ENCODE results near the gene CACNG7. TPM values are rescaled to one million over a fixed set of nuclear protein-coding genes. Genes with fewer than 3 reads are reported as not detected.
A peak's percentile ranks its signal among the peaks of the same experiment; 100 is the strongest.

The CACNG7 gene
- total RNA-seq, 2 donors from 2014 or later = not detected

DNA sequence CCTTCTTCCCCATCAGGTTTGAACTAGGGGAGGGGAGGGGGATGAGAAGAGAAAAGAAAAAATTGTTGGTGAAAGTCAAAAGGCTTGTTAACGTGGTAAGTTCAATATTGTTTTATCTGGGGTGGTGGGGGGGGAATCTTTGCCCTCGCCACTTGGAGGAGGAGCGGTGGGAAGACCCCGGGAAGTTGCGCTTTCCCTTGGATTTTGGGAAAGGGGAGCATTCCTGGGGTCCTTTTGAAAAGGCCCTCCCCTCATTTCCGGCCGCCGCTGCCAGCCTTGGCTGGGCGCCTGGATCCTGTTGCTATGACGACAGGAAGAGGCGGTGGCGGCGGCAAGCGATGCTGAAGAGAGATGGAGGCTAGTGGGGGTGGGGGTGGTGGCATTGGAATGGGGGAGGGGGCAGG is 49.1 kb downstream of the CACNG7 start:
- H3K27me3 Mint-ChIP-seq (ENCODE audit: low read depth) = peaks cover 76% of the 10 kb centered on the region

GRCh38 chr19:53958823-53959757 is 50.0 kb downstream of the CACNG7 start:
- no peak overlapping the region for H3K4me3 Mint-ChIP-seq
- no peak overlapping the region for H3K27ac Mint-ChIP-seq
- no peak for DNase-seq
- no peak for ATAC-seq (replicated peaks in 1 of 2)
- peaks cover under 1% of the 10 kb centered on the region for H3K4me1 Mint-ChIP-seq (ENCODE audit: low read depth)
- H3K27me3 Mint-ChIP-seq (ENCODE audit: low read depth) = peaks cover 78% of the 10 kb centered on the region
- no peaks in the 10 kb centered on the region for H3K9me3 Mint-ChIP-seq
- peaks cover 0 to 2% of the 10 kb centered on the region in 2 donors for H3K36me3 Mint-ChIP-seq (ENCODE audit: insufficient read depth in 2 of 2)

More for the DNA sequence above, 49.1 kb downstream of the CACNG7 start:
- peaks cover 0 to 2% of the 10 kb centered on the region in 2 donors for H3K36me3 Mint-ChIP-seq (ENCODE audit: insufficient read depth in 2 of 2)
- ATAC-seq (replicated peaks in 1 of 2) (no peak), DNase-seq (no peak)
- no peaks in the 10 kb centered on the region for H3K9me3 Mint-ChIP-seq
- no peak overlapping the region for H3K27ac Mint-ChIP-seq
- no peak overlapping the region for H3K4me3 Mint-ChIP-seq
- no peaks in the 10 kb centered on the region for H3K4me1 Mint-ChIP-seq (ENCODE audit: low read depth)

- no peak for DNase-seq
- peaks cover 11% of the 10 kb centered on the region for H3K4me1 Mint-ChIP-seq (ENCODE audit: low read depth)
- H3K27me3 Mint-ChIP-seq (ENCODE audit: low read depth) = peaks cover 84% of the 10 kb centered on the region
- no peak overlapping the region for H3K4me3 Mint-ChIP-seq
- no peak overlapping the region for H3K27ac Mint-ChIP-seq
- no peaks in the 10 kb centered on the region for H3K9me3 Mint-ChIP-seq
- H3K36me3 Mint-ChIP-seq (ENCODE audit: insufficient read depth in 2 of 2) = peaks cover 0 to 2% of the 10 kb centered on the region in 2 donors
- no peak for ATAC-seq (replicated peaks in 1 of 2)
Measured at GRCh38 chr19:53960187-53960586, 51.1 kb downstream of the CACNG7 start.

DNA sequence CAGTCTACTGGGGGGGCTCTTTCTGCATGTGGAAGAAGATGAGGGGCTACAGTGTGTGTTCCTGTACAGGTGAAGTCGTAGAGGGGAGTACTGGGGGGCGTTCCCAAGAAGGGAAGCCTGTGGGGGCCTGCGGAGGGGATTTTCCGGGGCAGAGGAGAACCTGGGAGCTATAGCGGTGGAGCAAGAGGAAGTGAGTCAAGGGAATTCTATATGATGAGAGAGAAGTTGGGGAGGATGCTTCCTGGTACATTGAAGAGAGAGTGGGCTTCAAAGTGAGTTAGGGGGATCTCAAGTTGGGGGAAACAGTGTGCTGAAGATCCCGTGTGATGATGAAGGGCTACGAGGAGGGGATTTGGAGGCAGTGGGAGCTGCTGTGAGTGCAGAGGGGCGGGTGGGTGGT is 51.8 kb downstream of the CACNG7 start:
- peaks cover 85% of the 10 kb centered on the region for H3K27me3 Mint-ChIP-seq (ENCODE audit: low read depth)
- no peak for ATAC-seq (replicated peaks in 1 of 2)

GRCh38 chr19:53961523-53962356 is 52.7 kb downstream of the CACNG7 start:
- Mint-ChIP-seq H3K27ac (no peak overlapping the region), H3K4me1 (ENCODE audit: low read depth) (peaks cover 14% of the 10 kb centered on the region), H3K27me3 (ENCODE audit: low read depth) (peaks cover 85% of the 10 kb centered on the region), H3K9me3 (no peaks in the 10 kb centered on the region), H3K36me3 (ENCODE audit: insufficient read depth in 2 of 2) (peaks cover 0 to 2% of the 10 kb centered on the region in 2 donors), H3K4me3 (no peak overlapping the region)
- DNase-seq (no peak), ATAC-seq (replicated peaks in 1 of 2) (no peak)

More for the DNA sequence above, 51.8 kb downstream of the CACNG7 start:
- Mint-ChIP-seq H3K36me3 (ENCODE audit: insufficient read depth in 2 of 2) (peaks cover 0 to 2% of the 10 kb centered on the region in 2 donors), H3K9me3 (no peaks in the 10 kb centered on the region), H3K4me1 (ENCODE audit: low read depth) (peaks cover 14% of the 10 kb centered on the region), H3K27ac (no peak overlapping the region), H3K4me3 (no peak overlapping the region)
- no peak for DNase-seq

DNA sequence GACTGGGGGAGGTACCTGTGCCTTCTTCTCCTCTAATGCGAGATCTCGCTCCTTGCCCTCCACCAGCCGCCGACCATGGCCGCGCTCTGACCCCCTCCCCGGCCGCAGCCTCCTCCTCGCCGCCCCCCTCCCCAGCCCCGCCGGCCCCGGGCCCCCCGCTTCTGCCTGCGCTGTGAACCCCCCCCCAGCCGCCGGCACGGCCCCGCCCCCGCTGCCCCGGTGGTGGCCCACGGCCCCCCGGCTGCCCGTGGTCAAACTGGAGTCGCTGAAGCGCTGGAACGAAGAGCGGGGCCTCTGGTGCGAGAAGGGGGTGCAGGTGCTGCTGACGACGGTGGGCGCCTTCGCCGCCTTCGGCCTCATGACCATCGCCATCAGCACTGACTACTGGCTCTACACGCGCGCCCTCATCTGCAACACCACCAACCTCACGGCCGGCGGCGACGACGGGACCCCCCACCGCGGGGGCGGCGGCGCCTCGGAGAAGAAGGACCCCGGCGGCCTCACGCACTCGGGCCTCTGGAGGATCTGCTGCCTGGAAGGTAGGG is 53.9 kb downstream of the CACNG7 start, which contains the start of gene CACNG8:
CACNG8 (plus strand) TSS at position 51 of the 545 bp plus-strand sequence.
- no peak for DNase-seq
- ATAC-seq (replicated peaks in 1 of 2) = no peak
- Mint-ChIP-seq H3K9me3 (no peaks in the 10 kb centered on the region), H3K36me3 (ENCODE audit: insufficient read depth in 2 of 2) (peaks cover 0 to 2% of the 10 kb centered on the region in 2 donors), H3K27ac (no peak within 1 kb of the TSS), H3K4me1 (ENCODE audit: low read depth) (peaks cover 14% of the 10 kb centered on the region), H3K27me3 (ENCODE audit: low read depth) (peaks cover 75% of the 10 kb centered on the region), H3K4me3 (no peak within 1 kb of the TSS)

DNA sequence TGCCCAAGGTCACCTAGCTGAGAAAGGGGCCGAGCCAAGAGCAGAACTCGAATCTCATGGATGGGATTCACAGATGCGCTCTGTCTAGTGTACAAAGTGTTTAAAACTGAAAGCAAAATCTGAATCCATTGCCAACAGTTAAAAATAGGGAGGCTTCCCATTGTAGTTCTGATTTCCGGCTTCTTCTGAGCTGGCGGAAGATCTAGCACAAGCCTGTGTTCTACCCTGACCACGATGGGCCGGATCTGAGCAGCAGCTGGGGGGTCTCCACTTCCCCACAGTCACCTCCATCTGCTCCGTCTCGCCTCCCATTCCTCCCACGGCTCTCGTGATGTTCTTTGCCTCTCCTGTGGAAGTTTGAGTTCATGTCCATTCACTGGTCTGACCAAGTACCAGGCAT is 56.0 kb downstream of the CACNG7 start:
- H3K27ac Mint-ChIP-seq = no peak overlapping the region
- ATAC-seq (replicated peaks in 1 of 2) = no peak
- H3K4me1 Mint-ChIP-seq (ENCODE audit: low read depth) = peaks cover 14% of the 10 kb centered on the region
- peak overlapping the region in 1 of 2 donors; percentile 59 for H3K4me3 Mint-ChIP-seq
- no peaks in the 10 kb centered on the region for H3K36me3 Mint-ChIP-seq (ENCODE audit: insufficient read depth in 2 of 2)
- H3K27me3 Mint-ChIP-seq (ENCODE audit: low read depth) = peaks cover 53% of the 10 kb centered on the region
- H3K9me3 Mint-ChIP-seq = no peaks in the 10 kb centered on the region
- DNase-seq = no peak

DNA sequence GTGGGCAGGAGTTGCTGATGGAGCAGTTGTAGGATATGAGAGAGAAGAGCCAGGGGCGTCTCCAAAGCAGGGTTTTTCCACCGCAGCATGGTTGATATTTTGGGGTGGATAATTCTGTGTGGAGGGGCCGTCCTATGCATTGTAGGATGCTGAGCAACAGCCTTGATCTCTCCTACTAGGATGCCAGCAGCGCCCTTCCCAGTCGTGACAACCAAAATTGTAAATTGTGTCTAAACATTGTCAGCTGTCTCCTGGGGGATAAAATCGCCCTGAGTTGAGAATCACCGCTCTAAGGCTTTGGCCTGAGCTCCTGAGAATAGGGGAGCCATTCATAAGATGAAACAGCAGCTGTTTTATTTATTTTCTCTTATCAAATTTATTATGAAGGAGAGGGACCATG is 57.9 kb downstream of the CACNG7 start:
- Mint-ChIP-seq H3K4me3 (no peak overlapping the region), H3K27me3 (ENCODE audit: low read depth) (peaks cover 42% of the 10 kb centered on the region), H3K9me3 (no peaks in the 10 kb centered on the region), H3K27ac (no peak overlapping the region), H3K4me1 (ENCODE audit: low read depth) (peaks cover 14% of the 10 kb centered on the region), H3K36me3 (ENCODE audit: insufficient read depth in 2 of 2) (no peaks in the 10 kb centered on the region)
- ATAC-seq (replicated peaks in 1 of 2) (no peak), DNase-seq (no peak)

DNA sequence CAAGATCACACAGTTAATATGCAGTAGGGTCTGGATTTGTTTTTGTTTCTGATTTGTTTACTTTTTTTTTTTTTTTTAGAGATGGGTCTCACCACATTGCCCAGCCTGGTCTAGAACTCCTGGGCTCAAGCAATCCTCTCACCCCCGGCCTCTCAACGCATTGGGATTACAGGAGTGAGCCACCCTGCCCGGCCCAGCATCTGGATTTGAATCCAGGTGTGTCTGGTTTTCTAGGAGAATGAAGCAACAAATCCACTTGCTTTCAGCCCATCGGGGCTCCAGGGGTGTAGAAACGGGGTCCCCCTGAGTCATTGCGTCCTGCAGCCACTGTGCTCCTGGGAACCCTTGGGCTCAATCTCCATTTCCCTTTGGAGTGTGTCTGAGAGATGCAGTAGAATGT is 60.3 kb downstream of the CACNG7 start:
- peaks cover 12% of the 10 kb centered on the region for H3K4me1 Mint-ChIP-seq (ENCODE audit: low read depth)
- no peaks in the 10 kb centered on the region for H3K9me3 Mint-ChIP-seq
- DNase-seq (no peak), ATAC-seq (replicated peaks in 1 of 2) (no peak)
- H3K4me3 Mint-ChIP-seq = no peak overlapping the region
- no peaks in the 10 kb centered on the region for H3K36me3 Mint-ChIP-seq (ENCODE audit: insufficient read depth in 2 of 2)
- peaks cover 41% of the 10 kb centered on the region for H3K27me3 Mint-ChIP-seq (ENCODE audit: low read depth)
- no peak overlapping the region for H3K27ac Mint-ChIP-seq

DNA sequence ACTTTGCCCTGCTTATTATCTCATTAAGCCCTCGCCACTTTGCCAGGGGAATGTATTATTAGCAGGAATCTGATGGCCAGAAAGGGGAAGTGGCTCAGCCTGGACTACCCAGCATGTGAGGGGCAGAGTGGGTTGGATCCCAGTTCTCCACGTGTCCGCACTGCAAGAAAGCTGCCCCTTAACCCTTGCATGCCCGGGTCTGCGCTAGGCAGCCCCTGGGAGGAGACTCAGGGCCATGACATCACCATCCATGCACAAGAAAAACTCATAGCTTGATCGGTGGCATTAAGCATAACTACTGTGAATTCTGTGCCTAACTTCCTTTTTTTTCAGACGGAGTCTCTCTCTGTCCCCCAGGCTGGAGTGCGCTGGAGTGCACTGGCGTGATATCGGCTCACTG is 62.6 kb downstream of the CACNG7 start:
- no peak overlapping the region for H3K4me3 Mint-ChIP-seq
- no peak for DNase-seq

DNA sequence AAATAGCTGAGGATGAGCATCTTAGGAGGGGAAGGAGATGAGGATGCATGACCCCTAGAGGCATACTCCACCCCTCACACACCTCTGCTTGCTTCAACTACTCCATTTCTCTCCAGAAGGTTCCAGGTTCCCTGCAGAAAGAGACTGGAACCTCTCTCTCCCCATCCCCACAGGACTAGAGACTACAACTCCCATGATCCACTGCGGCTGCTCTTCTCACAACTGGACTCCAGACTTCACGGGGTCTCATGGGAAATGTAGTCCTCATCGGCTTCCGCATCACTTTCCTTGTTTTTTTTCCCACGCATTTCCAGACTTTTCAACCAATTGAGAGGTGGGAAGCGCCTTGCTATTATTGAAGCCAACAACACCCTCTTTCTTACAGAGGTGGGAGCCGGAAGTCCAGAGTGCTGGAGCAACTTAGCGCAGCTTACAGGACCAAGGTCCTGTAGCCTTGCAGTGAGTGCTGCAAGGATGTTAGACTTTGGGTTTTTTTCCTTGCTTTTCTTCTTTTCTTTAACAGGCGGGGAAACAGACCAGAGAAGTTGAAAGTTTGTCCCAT is 68.4 kb downstream of the CACNG7 start:
- Mint-ChIP-seq H3K27me3 (ENCODE audit: low read depth) (peaks cover 59% of the 10 kb centered on the region), H3K4me3 (peak overlapping the region; percentile 70 to 84), H3K4me1 (ENCODE audit: low read depth) (peaks cover 37% of the 10 kb centered on the region), H3K27ac (no peak overlapping the region), H3K9me3 (peaks cover 0 to 2% of the 10 kb centered on the region in 2 donors), H3K36me3 (ENCODE audit: insufficient read depth in 2 of 2) (peaks cover 11 to 13% of the 10 kb centered on the region in 2 donors)
- DNase-seq (peak; percentile 68 to 72), ATAC-seq (replicated peaks in 1 of 2) (peak; percentile 57 to 65)

More for the DNA sequence above, 62.6 kb downstream of the CACNG7 start:
- Mint-ChIP-seq H3K4me1 (ENCODE audit: low read depth) (no peaks in the 10 kb centered on the region), H3K36me3 (ENCODE audit: insufficient read depth in 2 of 2) (no peaks in the 10 kb centered on the region), H3K27me3 (ENCODE audit: low read depth) (peaks cover 23% of the 10 kb centered on the region), H3K9me3 (no peaks in the 10 kb centered on the region), H3K27ac (no peak overlapping the region)
- no peak for ATAC-seq (replicated peaks in 1 of 2)

- Mint-ChIP-seq H3K9me3 (peaks cover 0 to 2% of the 10 kb centered on the region in 2 donors), H3K27me3 (ENCODE audit: low read depth) (peaks cover 54% of the 10 kb centered on the region), H3K4me1 (ENCODE audit: low read depth) (peaks cover 37% of the 10 kb centered on the region), H3K4me3 (peak overlapping the region; percentile 70 to 84), H3K36me3 (ENCODE audit: insufficient read depth in 2 of 2) (peaks cover 11 to 13% of the 10 kb centered on the region in 2 donors), H3K27ac (no peak overlapping the region)
- peak; percentile 58 to 67 for ATAC-seq (replicated peaks in 1 of 2)
- DNase-seq = peak; percentile 68 to 75
Measured at GRCh38 chr19:53977991-53978731, 69.1 kb downstream of the CACNG7 start.

All from activated T-cell treated with anti-CD3 and anti-CD28 coated beads, Interleukin-2, amount 50 U/mL, for 72 hours (primary cell).